T-helper 2 cell treated with Interferon-gamma antibody and Interleukin-4, amounts not matched to agents 100 ng/mL and 5 ng/mL, for 36 hours (primary cell): ENCODE results near the gene FCRL2. TPM values are rescaled to one million over a fixed set of nuclear protein-coding genes. Genes with fewer than 3 reads are reported as not detected.

Experiments
- total RNA-seq: library from RNA; stranded (reverse); gene quantifications from 2 replicates; pipeline ENCODE4 v1.2.3, GENCODE V29; 2022

The FCRL2 gene
- total RNA-seq, 1 donor from 2014 or later: not detected

Other genes starting within 250 kb of the FCRL2 start
- not detected in 2 replicates for gene FCRL5, start 224.6 kb downstream of the FCRL2 start, total RNA-seq
- gene FCRL4, start 179.0 kb downstream of the FCRL2 start, total RNA-seq: not detected in 2 replicates
- 0.23 and 0.39 TPM in 2 replicates for gene FCRL3, start 76.4 kb downstream of the FCRL2 start, total RNA-seq
- 0.09 TPM in 1 of 2 replicates, not detected in the other for gene FCRL1, start 43.0 kb upstream of the FCRL2 start, total RNA-seq
- not detected in 2 replicates for gene CD5L, start 64.7 kb upstream of the FCRL2 start, total RNA-seq
- gene KIRREL1, start 216.5 kb upstream of the FCRL2 start, total RNA-seq: not detected in 2 replicates